ENCODE measurements around the gene TP53I13.

DNA sequence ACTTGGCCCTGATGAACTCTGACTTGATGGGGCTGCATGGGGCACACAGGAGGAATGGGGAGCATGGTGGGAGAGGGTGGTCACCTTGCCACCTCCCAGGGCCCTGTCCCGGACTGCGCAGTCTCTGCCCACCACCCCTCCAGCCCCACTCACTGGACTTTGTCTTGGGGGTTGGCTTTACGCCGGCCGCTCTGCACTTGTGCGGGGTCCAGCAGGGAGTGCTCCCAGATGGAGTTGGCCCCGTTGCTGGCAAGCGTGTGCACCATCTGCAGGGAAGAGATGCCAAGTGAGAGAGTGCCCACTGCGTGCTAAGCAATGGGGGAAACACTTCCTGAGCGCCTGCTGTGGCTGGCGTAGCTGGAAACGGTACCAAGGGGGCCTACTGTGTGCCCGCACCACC, 14.3 kb downstream of the TP53I13 start:
- TF ChIP-seq CTCF (IDR thresholded peaks at IDR 0.05; ENCODE audit: low read depth, low read length) (no peak), POLR2A (IDR thresholded peaks at IDR 0.05; ENCODE audit: extremely low read depth, insufficient read length) (no peak)
